GM12892 (cell line): ENCODE measurements around the gene SLC22A12.

Source experiments
- DNase-seq: peaks from one replicate; pipeline ENCODE4 v3.0.0; 2011; ENCODE audit not compliant: insufficient read length
- FAIRE-seq: peaks from 2 replicates; lab custom pipeline; 2011; peaks lifted over from hg19 to GRCh38; lab: Jason Lieb, UNC
- POLR2A ChIP-seq: IDR thresholded peaks from 2 replicates; pipeline ENCODE4 v1.6.1; 2011; ENCODE audit warnings: low read depth, low read length, control low read depth
- POLR2AphosphoS5 ChIP-seq: IDR thresholded peaks from 2 replicates; pipeline ENCODE4 v1.6.1; 2011; ENCODE audit warnings: low read depth, low read length, control low read depth
- TAF1 ChIP-seq: IDR thresholded peaks from 2 replicates; pipeline ENCODE4 v1.6.1; 2011; ENCODE audit warnings: low read depth, mild to moderate bottlenecking, control low read depth, low read length, borderline replicate concordance

The SLC22A12 gene

GRCh38 chr11:64626637-64627036 is 35.6 kb downstream of the SLC22A12 start:
- DNase-seq: no peak
- TF ChIP-seq TAF1 (no peak), POLR2A (no peak), POLR2AphosphoS5 (no peak)
- no peak for FAIRE-seq

GRCh38 chr11:64627371-64627770 is 36.4 kb downstream of the SLC22A12 start:
- FAIRE-seq: no peak

GRCh38 chr11:64628596-64628995 is 37.6 kb downstream of the SLC22A12 start:
- FAIRE-seq (no peak), DNase-seq (no peak)
- TF ChIP-seq POLR2AphosphoS5 (no peak), TAF1 (no peak), POLR2A (no peak)

More at GRCh38 chr11:64627371-64627770, 36.4 kb downstream of the SLC22A12 start:
- TF ChIP-seq TAF1 (no peak), POLR2AphosphoS5 (no peak), POLR2A (no peak)
- no peak for DNase-seq

- FAIRE-seq (no peak), DNase-seq (no peak)
- TF ChIP-seq TAF1: no peak
- TF ChIP-seq POLR2AphosphoS5: no peak
- no peak for TF ChIP-seq POLR2A
These were observed 38.1 kb downstream of the SLC22A12 start for GRCh38 chr11:64629103-64629502.

GRCh38 chr11:64629796-64630562 is 39.0 kb downstream of the SLC22A12 start:
- no peak for TF ChIP-seq TAF1
- no peak for TF ChIP-seq POLR2A
- TF ChIP-seq POLR2AphosphoS5: no peak

GRCh38 chr11:64631675-64632074 is 40.7 kb downstream of the SLC22A12 start:
- DNase-seq (no peak), FAIRE-seq (no peak)
- TF ChIP-seq TAF1: no peak
- TF ChIP-seq POLR2AphosphoS5: no peak
- no peak for TF ChIP-seq POLR2A

More at GRCh38 chr11:64629796-64630562, 39.0 kb downstream of the SLC22A12 start:
- DNase-seq: no peak
- FAIRE-seq: no peak

- FAIRE-seq (no peak), DNase-seq (no peak)
- TF ChIP-seq TAF1 (no peak), POLR2AphosphoS5 (no peak), POLR2A (no peak)
These were observed 41.2 kb downstream of the SLC22A12 start for GRCh38 chr11:64632237-64632636.

GRCh38 chr11:64632654-64633053 is 41.6 kb downstream of the SLC22A12 start:
- DNase-seq: no peak
- FAIRE-seq: no peak
- TF ChIP-seq POLR2A: no peak
- TF ChIP-seq TAF1: no peak
- no peak for TF ChIP-seq POLR2AphosphoS5

GRCh38 chr11:64633555-64634159 is 42.6 kb downstream of the SLC22A12 start:
- no peak for DNase-seq
- TF ChIP-seq POLR2A (no peak), POLR2AphosphoS5 (no peak), TAF1 (no peak)
- no peak for FAIRE-seq

GRCh38 chr11:64637334-64638017 is 46.5 kb downstream of the SLC22A12 start:
- FAIRE-seq (no peak), DNase-seq (no peak)
- TF ChIP-seq POLR2AphosphoS5 (no peak), POLR2A (no peak), TAF1 (no peak)

GRCh38 chr11:64638018-64638665 is 47.1 kb downstream of the SLC22A12 start:
- FAIRE-seq: no peak
- DNase-seq: no peak
- no peak for TF ChIP-seq TAF1
- TF ChIP-seq POLR2A: no peak
- no peak for TF ChIP-seq POLR2AphosphoS5

- no peak for FAIRE-seq
- DNase-seq: no peak
- TF ChIP-seq POLR2A (no peak), TAF1 (no peak), POLR2AphosphoS5 (no peak)
These were observed 47.8 kb downstream of the SLC22A12 start for GRCh38 chr11:64638829-64639228.
